HCEC 1CT (cell line): Measurements from ENCODE around the gene ACCS.
A peak's percentile ranks its signal among the peaks of the same experiment; 100 is the strongest.

Experiments
- DNase-seq: peaks from one replicate; pipeline ENCODE4 v3.0.0-alpha.2; 2017

The ACCS gene

GRCh38 chr11:44065841-44066731 is at the start of gene ACCS:
TSS of gene ACCS (plus strand) at chr11:44066270. CDS start at chr11:44067628, 1,358 bp downstream.
- peak; percentile 89 for DNase-seq

GRCh38 chr11:44016546-44017442 is 49.3 kb upstream of the ACCS start:
- DNase-seq: no peak

- peak; percentile 16 for DNase-seq
Measured at GRCh38 chr11:44017443-44018126, 48.5 kb upstream of the ACCS start.

- DNase-seq: no peak
Measured at GRCh38 chr11:44018127-44018521, 47.9 kb upstream of the ACCS start.

GRCh38 chr11:44018829-44019228 is 47.2 kb upstream of the ACCS start:
- no peak for DNase-seq

GRCh38 chr11:44024977-44025376 is 41.1 kb upstream of the ACCS start:
- no peak for DNase-seq

- DNase-seq: no peak
Measured at GRCh38 chr11:44025727-44026126, 40.3 kb upstream of the ACCS start.

- no peak for DNase-seq
Measured at GRCh38 chr11:44028401-44028800, 37.7 kb upstream of the ACCS start.

- DNase-seq: no peak
Measured at GRCh38 chr11:44028816-44029506, 37.1 kb upstream of the ACCS start.

- no peak for DNase-seq
Measured at GRCh38 chr11:44029507-44029845, 36.6 kb upstream of the ACCS start.

GRCh38 chr11:44029977-44030911 is 35.8 kb upstream of the ACCS start:
- DNase-seq: peak; percentile 67

GRCh38 chr11:44030996-44031395 is 35.1 kb upstream of the ACCS start:
- DNase-seq: no peak

- DNase-seq: no peak
Measured at GRCh38 chr11:44031549-44031948, 34.5 kb upstream of the ACCS start.

- peak; percentile 82 for DNase-seq
Measured at GRCh38 chr11:44032299-44033085, 33.6 kb upstream of the ACCS start.

GRCh38 chr11:44033411-44033850 is 32.6 kb upstream of the ACCS start:
- no peak for DNase-seq

- no peak for DNase-seq
Measured at GRCh38 chr11:44033856-44034255, 32.2 kb upstream of the ACCS start.

GRCh38 chr11:44034639-44035038 is 31.4 kb upstream of the ACCS start:
- DNase-seq: no peak

- DNase-seq: peak; percentile 85
Measured at GRCh38 chr11:44036811-44037657, 29.0 kb upstream of the ACCS start.

GRCh38 chr11:44037658-44037998 is 28.4 kb upstream of the ACCS start:
- DNase-seq: no peak

GRCh38 chr11:44043157-44043556 is 22.9 kb upstream of the ACCS start:
- no peak for DNase-seq
